Peyer's patch (tissue), 4 donors: ENCODE results near the gene PRKAB2. TPM values are rescaled to one million over a fixed set of nuclear protein-coding genes. Genes with fewer than 3 reads are reported as not detected.

Experiments
- DNase-seq, 3 donors: peaks; one replicate each; pipeline ENCODE4 v3.0.0-alpha.2; 2017 to 2019
- H3K27ac ChIP-seq, 4 donors: fragments of 200-600 bp; sonication (generic); one replicate each; pipeline ENCODE4 v1.5.1; 2016 to 2019
- H3K27me3 ChIP-seq, 2 donors: fragments of 200-600 bp; sonication (generic); one replicate each; pipeline ENCODE4 v1.5.1; 2019
- H3K36me3 ChIP-seq, 3 donors: fragments of 200-600 bp; sonication (generic); one replicate each; pipeline ENCODE4 v1.5.1; 2016 to 2019
- H3K4me1 ChIP-seq, 4 donors: fragments of 200-600 bp; sonication (generic); one replicate each; pipeline ENCODE4 v1.5.1; 2016 to 2019
- H3K4me3 ChIP-seq, 4 donors: fragments of 200-600 bp; sonication (generic); 1 replicate in 3 of 4; 2 replicates in 1 of 4; pipeline ENCODE4 v1.5.1; 2016 to 2019; ENCODE audit warnings: mild to moderate bottlenecking in 1 of 4
- H3K9me3 ChIP-seq, 4 donors: fragments of 200-600 bp; sonication (generic); one replicate each; pipeline ENCODE4 v1.5.1; 2016 to 2019; ENCODE audit warnings: mild to moderate bottlenecking in 1 of 4
- POLR2A ChIP-seq, 2 donors: fragments of 450-650 bp; IDR thresholded peaks; one replicate each; pipeline ENCODE4 v1.5.1; 2017; ENCODE audit warnings: antibody characterized with exemption in 2 of 2, mild to moderate bottlenecking in 2 of 2, moderate library complexity in 2 of 2
- total RNA-seq, 4 donors: library from RNA; depleted of rRNA; stranded (reverse); fragments of >200 nt; gene quantifications; one replicate each; pipeline ENCODE4 v1.1.0, GENCODE V29; 2016
- TF ChIP-seq, protein P1 (sequence below), 6 experiments: fragments of 450-650 bp in 4 of 6; fragments of 200-600 bp in 2 of 6; sonication (generic) in 1 of 6; IDR thresholded peaks; one replicate each; pipeline ENCODE4 v1.5.1; 2017 to 2019; ENCODE audit warnings: antibody characterized with exemption in 6 of 6, mild to moderate bottlenecking in 3 of 6, moderate library complexity in 1 of 6

PRKAB2 gene
- total RNA-seq, 4 donors from 2014 or later: 9.9 to 45.5 (median 42.2) TPM

- Histone ChIP-seq H3K27ac (no peak overlapping the region), H3K27me3 (no peaks in the 10 kb centered on the region), H3K9me3 (no peaks in the 10 kb centered on the region), H3K4me3 (no peak overlapping the region), H3K36me3 (no peaks in the 10 kb centered on the region), H3K4me1 (no peaks in the 10 kb centered on the region)
- TF ChIP-seq, protein P1, sequence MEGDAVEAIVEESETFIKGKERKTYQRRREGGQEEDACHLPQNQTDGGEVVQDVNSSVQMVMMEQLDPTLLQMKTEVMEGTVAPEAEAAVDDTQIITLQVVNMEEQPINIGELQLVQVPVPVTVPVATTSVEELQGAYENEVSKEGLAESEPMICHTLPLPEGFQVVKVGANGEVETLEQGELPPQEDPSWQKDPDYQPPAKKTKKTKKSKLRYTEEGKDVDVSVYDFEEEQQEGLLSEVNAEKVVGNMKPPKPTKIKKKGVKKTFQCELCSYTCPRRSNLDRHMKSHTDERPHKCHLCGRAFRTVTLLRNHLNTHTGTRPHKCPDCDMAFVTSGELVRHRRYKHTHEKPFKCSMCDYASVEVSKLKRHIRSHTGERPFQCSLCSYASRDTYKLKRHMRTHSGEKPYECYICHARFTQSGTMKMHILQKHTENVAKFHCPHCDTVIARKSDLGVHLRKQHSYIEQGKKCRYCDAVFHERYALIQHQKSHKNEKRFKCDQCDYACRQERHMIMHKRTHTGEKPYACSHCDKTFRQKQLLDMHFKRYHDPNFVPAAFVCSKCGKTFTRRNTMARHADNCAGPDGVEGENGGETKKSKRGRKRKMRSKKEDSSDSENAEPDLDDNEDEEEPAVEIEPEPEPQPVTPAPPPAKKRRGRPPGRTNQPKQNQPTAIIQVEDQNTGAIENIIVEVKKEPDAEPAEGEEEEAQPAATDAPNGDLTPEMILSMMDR (IDR thresholded peaks at IDR 0.05): no peak
- TF ChIP-seq POLR2A (IDR thresholded peaks at IDR 0.05): no peak
- no peak for DNase-seq
Measured at GRCh38 chr1:147105909-147106308, 66.4 kb downstream of the PRKAB2 start.

Other genes with a start within 250 kb of the PRKAB2 start
- 10 to 100 TPM in 3 of 4 donors, 1 to 10 TPM in 1; 9.3 to 60.2 (median 25.7) TPM for gene NBPF12, start 234.1 kb downstream of the PRKAB2 start, total RNA-seq
- gene FMO5, start 52.9 kb upstream of the PRKAB2 start, total RNA-seq: 100 to 1,000 TPM in 3 of 4 donors, 10 to 100 TPM in 1; 31.4 to 156 (median 127) TPM
- gene CHD1L, start 70.2 kb upstream of the PRKAB2 start, total RNA-seq: 10 to 100 TPM; 25.8 to 71.0 (median 38.3) TPM